NCI-H2107 (cell line): ENCODE measurements around the gene SH3BGRL2.
"Not testable (repeated sequence)": the region's sequence is repeated elsewhere in the genome, so short reads cannot be mapped to it uniquely, and the experiment has no call there.

Experiments used
- DNase-seq: peaks from one replicate; lab custom pipeline; 2025; lab: John Stamatoyannopoulos, UW

SH3BGRL2 gene

DNA sequence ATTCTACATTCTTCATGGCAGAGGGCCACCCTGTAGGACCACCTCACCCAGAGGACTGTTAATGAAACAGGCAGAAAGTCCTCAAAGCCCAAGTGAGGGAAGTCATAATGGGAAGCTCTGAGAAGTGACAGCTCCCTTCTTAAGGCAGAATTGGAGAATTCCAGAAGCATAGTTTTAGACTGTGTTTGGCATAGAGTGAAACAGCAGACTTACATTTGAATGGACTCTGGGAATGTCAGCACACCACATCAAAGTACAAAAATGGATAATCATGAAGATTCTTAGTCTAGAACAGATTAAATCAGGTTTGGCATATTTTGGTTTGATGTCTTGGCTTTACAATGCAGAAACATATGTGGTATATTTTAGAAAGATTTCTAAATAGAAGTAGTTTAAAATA lies 17.9 kb downstream of the SH3BGRL2 start:
- DNase-seq: no peak

DNA sequence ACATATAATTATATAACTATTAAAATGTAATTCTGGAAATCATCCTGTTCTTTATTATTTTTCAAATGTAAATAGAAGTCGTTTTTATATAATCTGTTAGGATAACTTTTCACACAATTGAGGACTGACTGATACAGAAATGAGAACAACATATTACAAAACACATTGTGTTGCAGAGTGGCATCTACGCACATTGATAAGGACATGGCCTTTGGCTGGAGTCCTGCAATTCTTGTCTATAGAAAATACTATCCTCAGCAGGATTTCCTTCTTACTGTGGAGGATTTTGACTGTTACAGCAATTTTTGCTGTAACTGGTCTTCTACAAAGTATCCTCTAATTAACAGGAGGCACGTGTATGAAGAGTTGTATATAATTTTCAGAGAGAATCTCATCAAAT lies 19.8 kb downstream of the SH3BGRL2 start:
- DNase-seq: no peak

DNA sequence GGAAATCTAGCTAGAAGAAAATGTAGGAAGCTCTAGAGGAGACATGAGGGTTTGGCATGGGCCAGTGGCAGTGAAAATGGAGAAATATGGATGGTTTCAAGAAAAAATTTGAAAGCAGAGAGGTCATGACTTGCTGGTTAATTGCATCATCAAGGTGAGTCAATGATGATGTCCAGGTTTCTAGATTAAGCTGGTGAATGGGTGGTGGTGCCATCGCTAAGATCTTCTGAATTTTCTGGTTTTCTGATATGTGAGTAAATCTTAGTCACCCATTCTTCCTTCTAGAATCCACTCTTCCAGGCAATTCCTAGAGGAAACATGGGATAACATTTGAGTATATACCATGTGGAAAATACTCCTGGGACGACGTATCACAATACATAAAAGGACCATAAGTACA lies 25.0 kb downstream of the SH3BGRL2 start:
- DNase-seq: no peak

DNA sequence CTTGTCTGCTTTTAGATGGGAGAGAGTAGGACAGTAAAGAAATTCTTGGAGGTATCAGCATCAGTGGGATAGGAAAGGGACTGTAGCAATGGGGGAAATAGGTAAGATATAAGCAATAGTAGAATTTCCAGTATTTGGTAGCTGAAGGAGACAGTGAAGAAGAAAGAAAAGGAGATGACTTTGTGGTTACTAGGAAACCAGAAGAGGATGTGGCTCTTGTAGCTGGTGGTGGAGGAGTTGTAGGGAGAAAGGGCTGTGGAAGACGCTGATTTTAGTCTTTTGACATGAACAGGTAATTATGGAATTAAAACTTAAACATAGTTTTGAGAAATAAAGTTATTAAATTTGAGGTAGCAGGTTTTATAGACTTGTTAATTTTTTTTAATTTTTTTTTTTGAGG lies 26.1 kb downstream of the SH3BGRL2 start:
- no peak for DNase-seq

DNA sequence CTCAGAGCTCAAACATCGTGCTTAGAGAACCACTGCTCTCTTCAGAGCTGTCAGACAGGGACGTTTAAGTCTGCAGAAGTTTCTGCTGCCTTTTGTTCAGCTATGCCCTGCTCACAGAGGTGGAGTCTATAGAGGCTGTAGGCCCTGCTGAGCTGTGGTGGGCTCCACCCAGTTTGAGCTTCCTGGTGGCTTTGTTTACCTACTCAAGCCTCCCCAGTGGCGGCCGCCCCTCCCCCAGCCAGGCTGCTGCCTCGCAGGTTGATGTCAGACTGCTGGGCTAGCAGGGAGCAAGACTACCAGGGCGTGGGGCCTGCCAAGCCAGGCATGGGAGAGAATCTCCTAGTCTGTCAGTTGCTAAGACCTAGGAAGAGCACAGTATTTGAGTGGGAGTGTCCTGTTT lies 32.5 kb downstream of the SH3BGRL2 start:
- not testable (repeated sequence) for DNase-seq

DNA sequence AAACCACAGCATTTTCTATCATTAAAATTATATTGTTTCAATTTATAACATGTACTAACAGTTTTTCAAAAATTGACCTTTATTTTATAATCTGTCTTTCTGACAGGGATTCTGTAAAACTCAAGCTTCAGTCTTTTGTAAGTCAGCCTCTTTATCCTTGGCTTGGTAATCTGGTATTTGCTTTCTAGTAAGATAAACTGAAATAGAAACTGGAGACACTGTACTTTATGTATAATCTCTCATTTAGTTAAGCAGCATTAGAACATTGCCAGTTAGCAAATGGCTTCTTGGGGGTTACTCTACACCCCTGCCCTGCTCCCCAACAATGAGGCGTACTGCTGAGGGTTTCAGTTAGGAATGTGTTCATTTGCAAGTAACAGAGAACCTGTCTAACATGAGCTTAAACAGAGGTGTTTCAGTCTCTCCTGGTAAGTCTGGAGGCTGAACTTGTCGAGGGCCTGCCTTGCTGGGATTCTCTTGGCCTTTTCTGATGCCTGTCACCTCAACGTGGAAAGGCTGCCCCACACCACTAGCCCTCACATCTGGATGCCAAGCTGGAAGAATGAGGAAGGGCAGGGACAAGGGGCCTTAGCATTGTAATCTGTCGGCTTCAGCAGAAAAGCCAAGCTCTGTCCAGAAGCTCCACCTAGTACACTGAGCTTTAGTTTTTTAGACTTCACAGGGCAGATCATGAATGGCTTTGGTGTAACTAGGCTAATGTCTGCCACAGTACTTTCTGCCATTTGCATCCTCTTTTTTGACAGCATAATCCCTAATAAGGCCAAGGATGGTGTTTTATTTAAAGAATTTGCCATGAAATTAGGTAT lies 34.8 kb downstream of the SH3BGRL2 start:
- no peak for DNase-seq

DNA sequence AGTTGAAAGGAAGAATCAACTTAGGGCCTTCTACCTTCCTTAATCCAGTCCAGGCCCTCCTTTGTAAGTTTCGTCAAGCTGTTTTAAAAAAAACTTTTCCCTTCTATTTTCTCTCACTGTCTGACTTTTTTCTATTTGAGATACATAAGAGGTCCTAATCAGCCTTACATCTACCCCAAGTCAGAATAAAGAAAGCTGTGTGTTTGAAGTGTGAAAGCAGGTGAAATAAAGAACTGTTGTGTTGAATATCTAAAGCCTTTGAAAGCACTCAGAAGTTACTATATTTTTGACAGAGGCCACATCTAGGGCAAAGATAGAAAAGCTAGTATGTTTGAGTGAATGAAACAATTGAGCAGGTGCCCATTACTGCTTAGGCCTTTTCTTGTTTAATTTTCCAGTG lies 35.5 kb downstream of the SH3BGRL2 start:
- DNase-seq: no peak

DNA sequence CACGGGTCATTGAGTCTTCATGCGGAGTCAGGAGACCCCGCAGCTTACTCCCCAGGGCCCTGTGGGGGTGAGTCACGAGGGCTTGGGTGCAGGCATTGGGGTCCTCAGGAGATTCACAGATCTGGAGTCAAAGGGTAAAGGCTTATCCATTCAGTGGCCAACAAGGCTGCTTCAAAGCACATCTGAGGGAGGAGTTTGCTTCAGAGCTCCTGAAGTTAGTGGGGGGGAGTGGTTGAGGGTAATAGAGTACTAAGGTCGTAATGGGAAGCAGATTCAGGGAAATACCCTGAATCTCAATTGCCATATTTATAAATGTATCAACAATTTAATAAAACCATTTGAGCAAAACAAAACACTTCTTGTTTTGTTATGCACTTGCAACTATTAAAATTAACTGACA lies 37.3 kb downstream of the SH3BGRL2 start:
- no peak for DNase-seq

DNA sequence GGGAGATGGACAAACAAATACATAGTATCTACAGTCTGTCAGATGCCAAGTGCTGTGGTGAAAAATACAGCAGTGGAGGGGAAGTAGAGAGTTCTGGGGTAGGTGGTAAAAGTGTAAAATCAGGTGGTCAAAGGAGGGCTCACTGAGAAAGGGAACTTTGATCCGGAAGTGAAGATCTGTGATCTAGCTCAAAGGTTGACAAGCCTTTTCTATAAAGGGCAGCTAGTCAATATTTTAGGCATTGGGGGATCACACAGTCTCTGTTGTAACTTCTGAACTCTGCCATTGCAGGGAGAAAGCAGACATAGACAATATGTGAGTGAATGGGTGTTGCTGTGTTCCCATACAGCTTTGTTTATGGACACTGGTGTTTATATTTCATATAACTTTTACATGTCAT lies 38.6 kb downstream of the SH3BGRL2 start:
- no peak for DNase-seq

DNA sequence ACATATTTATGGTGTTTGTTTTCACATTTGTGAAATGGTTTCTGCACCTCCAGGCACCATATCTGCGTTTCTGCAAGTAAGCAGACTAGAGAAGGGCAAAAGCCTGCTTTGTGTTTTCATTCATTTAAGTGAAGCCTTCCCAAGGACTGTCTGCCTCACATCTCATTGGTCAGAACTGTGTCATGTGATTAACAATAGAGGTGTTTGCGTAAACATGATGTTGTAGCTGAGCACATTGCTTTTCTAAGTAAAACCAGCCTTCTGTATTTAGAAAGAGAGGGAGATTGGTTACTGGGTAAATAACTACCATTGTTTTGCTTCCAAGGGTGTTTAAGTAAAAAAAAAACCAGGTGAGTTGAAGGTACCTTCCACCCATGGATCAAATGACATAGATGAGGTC lies 39.7 kb downstream of the SH3BGRL2 start:
- DNase-seq: peak; percentile 53

DNA sequence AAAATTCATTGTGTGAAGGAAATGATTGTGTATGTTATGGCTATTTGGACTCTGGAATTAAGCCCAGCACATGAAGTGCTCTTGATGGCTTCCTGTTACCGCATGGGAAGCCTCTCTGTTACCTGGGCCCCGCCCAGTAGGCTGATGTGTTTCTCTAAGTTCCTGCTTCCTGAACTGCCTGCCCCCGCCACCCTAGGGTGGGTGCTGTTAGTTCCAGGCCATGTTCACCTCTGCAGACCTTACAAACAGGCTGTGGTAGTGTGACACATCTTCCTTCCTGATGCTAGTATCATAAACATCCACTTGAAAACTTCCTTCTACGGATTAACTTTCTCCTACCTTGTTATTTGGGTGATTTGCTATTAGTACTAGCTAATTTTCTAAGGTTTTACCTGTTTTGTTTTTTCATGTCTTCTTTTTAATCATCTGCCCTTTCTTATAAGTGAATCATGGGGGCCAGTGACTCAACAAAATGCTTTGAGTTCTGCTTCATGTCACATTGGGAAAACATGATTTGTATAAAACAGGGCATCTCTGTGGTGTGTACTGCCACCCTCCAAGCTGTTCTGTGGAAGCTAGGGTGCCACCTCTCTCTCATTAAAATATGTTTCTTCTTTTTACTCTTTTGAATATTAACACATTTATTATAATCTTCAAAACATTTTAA lies 40.6 kb downstream of the SH3BGRL2 start:
- peak; percentile 48 for DNase-seq

DNA sequence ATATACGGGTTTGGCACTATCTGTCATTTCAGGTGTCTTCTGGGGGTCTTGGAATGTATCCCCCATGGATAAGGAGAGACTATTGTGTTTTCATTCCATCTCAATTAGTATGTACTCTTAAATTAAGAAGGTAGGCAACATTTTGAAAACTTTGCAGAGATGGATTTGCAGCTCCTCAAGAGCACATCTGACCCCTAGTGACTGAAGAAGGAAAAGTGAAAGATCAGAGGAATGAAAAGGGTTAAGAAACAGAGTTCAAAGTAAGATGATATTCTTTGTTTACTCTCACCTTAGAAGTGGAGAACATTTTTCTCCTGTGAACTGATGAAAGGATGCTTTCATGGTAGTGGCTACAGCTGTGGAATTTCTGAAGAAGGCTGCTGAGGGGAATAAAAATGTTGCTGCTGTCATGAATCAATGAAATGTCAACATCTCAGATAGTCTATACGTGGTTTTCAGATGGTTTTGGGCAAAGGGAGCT lies 41.5 kb downstream of the SH3BGRL2 start:
- DNase-seq: no peak

DNA sequence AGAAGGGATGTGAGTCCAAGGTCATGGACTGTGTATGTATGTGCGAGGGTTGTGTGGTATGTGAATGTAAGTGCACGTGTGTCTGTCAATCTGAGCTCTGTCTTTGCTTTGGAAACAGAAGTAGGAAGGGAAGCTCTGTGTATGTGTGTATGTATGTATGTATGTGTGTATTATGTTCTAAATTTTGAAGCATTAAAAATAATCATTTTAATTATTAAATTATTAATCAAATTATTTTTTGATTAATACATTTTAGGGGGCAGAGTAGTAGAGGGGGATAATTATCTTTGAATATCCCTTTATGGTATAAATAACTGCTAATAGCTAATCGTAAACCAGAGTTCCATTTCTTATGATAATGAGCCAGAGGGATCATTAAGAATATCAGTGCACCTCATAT lies 42.8 kb downstream of the SH3BGRL2 start:
- DNase-seq: no peak

DNA sequence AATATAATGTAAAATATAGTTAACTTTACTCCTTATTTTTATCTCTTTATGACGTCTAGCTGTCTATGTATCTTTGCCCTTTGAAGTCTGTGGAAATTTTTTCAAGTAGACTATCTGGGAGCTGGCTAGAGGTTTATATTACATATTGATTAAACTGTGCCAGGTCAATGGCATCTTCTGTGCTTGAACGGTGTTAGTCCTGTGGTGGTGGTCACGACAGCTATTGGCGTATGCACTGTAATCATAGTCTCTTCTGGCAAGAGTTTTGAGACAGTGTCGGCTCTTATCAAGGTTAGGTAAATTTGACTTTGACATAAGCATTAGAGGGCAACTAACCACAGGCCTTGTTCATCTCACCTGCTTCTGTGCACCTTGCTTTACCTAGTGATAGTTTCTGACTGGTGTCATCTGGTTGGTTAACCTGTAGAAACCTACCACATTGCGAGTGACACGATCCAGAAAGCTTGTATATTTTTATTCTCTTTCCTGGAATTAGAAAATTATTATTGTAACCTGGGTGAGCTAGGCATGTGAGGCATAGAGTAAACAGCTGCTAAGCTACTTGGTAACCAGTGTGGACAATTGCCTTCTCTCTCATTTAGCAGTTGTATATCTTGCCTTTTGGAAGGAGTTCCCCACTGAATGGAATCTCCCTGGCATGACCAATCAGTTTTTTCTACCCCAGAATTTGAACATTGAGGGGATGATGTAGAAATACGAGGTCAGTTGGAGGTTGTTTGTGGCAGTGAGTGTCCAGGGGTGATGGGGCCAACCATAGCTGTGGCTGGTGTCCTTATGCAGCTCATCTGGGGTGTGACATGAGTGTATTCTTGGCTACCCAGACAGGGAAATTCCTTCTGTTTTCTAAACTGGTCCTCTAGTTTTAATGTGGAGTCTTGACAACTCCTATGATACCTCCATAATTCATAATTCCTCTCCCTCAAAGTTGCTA lies 45.9 kb downstream of the SH3BGRL2 start:
- DNase-seq: no peak

DNA sequence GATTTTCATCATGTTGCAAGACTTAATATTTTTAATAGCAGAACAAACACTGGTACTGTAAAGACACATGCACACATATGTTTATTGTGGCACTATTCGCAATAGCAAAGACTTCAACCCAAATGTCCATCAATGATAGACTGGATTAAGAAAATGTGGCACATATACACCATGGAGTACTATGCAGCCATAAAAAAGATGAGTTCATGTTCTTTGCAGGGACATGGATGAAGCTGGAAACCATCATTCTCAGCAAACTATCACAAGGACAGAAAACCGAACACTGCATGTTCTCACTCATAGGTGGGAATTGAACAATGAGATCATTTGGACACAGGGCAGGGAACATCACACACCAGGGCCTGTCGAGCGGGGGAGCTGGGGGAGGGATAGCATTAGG lies 51.6 kb downstream of the SH3BGRL2 start:
- not testable (repeated sequence) for DNase-seq

DNA sequence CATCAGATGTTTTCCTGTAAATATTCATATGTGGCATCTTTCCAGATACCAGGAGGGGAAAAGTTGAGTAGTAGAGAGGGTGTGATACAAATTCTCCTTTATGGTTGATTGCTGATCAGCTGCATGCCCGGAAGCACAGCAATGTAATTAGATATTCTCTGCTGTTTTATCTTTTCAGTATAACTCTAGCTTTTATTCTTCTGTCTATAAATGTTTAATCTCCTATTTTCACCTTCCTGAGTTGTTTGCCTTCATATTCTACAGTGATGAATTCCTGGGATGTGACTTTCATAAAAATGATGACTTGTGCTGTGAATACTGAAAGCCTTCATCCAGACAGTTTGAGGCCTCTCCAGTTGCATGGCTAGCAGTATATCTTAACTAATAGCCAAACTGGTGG lies 53.7 kb downstream of the SH3BGRL2 start:
- DNase-seq: no peak

DNA sequence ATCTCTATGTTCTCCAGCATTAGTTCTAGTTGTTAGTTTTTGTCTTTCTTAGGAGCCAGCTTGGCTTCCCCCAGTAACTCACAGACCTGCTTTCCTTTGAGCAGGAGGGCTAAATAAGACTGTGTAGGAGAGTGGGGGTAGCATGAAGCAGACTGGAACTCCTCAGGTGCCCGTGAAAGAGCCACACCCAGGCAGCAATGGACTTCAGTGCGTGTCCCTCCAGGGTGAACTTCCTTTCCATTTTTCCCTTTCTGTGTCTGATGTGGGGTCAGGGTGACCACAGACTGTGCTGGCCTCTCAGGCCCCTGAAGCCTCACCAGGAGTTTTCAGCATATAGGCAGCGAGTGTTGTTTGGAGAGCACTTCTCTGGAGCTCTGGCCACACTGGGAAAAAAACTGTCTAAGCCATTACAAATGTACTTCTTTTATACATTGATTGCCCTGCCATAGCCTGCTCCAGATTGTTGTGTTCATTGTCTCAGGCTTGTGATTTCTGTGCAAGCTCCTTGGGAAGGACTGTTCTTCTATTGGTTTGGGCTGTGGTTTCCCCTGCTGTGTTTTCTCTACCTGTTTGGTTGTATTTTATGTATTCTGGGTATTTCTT lies 55.7 kb downstream of the SH3BGRL2 start:
- DNase-seq: no peak

DNA sequence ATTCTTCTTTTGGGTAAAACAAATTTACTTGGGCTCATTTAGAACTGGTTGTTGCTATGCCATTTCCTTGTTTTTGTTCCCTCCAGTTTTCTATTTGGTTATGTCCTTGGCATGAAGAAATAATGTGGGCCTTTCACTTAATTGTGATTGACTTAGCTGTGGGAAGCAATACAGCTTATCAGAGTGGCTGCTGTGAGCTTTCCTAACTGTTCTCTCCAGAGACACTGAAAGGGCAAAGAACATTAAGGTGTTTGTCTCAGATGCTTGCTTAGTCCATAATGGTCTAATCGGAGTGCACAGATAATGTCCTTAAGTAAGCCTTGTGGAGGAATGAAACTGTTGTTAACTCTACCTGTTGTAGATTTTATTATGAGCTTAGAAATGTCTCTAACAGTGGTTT lies 56.6 kb downstream of the SH3BGRL2 start:
- no peak for DNase-seq

DNA sequence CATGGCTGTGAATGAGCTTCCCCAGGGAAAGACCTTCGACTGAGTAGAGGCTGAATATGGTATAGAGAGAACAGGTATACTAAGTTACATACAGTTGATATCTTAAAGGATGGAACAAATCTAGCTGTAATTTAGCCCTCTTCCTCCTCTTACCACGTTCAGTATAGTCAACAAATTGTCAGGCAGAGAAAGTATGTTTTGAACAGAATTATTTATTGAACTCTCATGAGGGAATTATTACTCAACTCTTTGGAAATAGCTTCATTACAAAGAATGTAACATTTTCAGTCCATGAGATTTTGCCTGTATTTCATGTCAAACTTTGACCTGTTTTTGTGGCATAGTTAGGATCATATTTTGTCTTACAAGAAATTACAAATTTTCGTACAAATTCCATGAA lies 63.0 kb downstream of the SH3BGRL2 start:
- no peak for DNase-seq

DNA sequence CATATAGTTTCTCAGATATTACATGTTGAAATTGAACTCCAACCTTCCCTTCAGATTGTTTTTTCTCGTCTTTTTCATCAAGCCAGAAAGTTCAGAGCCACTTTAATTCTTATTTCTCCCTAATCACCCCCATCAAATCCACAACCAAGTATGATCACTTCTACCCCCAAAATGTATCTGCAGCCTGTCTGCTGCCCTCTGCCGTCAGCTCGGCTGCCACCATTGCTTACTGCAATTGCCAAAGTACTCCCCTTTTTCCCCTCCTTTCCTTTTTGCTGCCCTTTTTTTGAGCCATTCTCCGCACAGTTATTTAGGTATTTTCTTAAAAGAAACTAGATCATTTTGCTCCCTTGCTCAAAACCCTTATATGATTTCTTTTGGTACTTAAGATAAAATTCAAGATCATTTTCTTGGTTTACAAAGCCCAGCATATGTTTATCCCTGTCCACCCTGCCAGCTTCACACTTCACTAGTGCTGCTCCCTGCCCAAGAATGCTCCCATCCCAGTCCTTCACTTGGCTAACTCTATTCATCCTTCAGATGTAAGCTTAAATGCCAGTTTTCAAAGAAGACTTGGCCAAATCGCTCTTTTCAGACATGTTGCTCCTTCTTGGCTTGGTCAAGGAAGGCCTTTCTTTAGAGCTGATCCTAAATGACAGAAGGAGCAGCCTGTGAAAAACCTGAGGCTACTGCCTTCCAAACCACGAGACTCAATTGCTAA lies 63.7 kb downstream of the SH3BGRL2 start:
- DNase-seq: no peak

DNA sequence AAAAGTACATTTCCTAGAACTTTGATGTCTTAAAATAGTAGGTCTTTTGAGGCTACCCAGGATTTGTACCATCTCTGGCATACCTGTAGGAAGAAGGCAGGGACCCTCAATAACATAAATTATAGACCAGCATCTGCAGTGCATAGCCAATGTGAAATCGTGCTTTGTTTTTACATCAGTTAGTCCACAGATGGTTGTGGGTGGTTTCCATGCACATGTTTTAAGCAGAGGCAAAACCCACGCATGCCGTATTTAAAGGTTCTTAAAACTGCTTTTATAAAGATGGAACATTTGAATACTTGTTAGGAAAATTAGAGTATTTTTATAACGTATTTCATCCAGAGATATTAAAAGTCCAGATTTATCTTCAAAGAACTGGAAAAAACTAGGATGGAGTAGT lies 66.3 kb downstream of the SH3BGRL2 start:
- no peak for DNase-seq
